ENCODE results near the gene SPAG9.
"Not testable (repeated sequence)": the region's sequence is repeated elsewhere in the genome, so short reads cannot be mapped to it uniquely, and the experiment has no call there.

The SPAG9 gene

DNA sequence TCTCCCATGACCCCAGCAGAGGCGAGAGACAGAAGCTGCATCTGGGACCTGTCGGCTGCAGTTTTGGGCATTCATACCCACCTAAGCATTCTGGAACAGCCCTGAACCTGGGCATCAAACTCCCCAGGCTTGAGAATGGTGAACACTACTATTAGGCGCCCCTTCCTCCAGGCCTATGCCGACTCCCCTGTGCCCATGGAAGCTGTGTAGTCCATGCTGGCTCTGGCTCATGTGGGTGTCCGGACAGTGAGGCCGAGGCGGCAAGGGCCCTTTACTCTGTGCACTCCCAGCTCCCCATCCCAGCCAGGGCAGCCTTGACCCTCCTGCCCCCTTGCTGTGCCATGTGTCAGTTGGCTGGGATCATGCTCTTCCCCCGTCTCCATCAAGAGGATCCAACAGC, 165.5 kb downstream of the SPAG9 start:
- no peak for FAIRE-seq

DNA sequence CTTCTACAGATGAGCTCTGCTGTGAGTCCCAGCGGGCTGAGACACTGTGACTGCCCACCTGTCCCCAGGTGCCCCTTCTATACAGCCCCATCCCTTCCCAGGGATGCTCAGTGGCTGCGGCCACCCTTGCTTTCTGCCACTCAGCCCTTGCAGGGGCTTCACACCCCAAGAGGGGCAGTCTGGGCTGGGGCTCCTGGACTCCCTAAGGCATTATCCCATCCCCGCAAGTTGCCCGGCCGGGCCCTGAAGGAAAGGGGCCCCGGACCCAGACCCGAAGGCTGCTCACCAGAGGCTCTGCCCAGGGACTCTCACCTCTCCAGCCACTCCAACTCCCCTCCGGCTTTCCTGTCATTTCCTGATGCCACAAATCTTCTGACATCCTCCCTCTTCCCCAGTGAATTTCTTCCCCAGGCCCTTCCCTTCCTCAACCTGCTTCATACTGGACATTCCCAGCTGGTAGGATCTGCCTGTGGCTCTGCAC, 166.0 kb downstream of the SPAG9 start:
- FAIRE-seq (no peak), DNase-seq (ENCODE audit: low spot score) (no peak)

More for the DNA sequence above, 165.5 kb downstream of the SPAG9 start:
- DNase-seq (ENCODE audit: low spot score), result no peak

DNA sequence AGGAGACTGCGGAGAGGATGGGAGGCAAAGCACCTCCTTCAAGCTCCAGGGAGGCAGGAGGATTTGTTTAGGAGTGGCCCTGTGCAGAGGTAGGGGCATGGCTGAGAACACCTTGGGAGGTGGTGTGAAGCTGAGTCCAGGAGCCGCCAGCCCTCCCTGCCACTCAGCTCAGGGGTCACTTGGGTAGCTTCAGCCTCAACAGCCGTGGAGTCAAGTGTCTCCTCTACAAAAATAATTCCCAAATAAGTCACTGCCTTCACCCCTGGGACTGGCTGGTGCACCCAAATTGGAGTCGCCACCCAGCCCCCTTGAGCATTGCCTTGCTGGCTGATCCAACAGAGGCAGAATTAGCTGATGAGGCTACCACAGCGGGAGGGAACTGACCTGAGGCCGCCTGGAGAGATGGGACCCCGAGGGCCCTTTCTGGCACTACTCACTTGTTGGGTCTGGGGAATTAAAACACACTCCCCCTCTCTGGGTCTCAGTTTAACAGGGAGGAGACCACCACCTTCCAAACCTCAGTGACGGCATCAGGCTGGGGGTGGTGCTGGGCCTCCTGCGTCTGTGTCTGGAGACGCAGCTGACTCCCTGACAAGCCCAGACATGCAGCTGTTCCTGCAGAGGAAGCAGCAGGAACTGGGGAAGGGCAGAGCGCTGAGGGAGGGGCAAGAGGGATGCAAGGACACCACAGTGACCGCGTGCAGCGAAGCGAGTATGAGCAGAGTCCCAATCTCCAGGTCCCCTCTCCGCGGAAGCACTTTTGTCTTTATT, 166.7 kb downstream of the SPAG9 start:
- peak; percentile 88 for DNase-seq (ENCODE audit: low spot score)
- FAIRE-seq, result no peak

DNA sequence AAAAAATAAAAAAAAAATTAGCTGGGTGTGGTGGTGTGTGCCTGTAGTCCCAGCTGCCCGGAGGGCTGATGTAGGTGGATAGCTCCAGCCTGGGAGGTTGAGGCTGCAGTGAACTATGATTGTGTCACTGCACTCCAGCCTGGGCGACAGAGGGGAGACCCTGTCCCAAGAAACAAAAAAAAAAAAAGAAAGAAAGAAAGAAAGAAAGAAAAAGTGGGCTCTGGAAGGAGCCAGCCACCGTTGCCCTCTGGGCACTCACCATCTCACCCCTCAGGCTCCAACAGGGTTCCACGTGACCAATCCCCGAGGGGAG, 167.2 kb downstream of the SPAG9 start:
- DNase-seq (ENCODE audit: low spot score), result no peak
- FAIRE-seq, result no peak

DNA sequence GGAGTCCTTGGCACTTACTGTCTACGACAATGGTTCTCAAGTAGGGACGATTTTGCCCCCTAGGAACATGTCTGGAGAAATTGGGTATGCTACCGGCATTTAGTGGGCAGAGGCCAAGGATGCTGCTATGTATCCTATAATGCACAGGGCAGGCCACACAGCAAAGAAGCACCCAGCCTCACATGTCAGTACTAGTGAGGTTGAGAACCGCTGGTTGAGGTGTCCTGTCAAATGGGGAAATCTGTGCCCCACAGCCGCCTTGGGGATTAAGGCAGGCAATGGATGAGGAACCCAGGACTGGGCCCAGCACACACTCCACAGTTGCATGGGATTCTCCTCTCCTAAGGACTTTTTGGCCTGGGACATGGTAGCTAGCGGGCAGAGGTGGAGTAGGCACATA, 167.8 kb downstream of the SPAG9 start:
- DNase-seq (ENCODE audit: low spot score) (no peak), FAIRE-seq (peak; percentile 5)

DNA sequence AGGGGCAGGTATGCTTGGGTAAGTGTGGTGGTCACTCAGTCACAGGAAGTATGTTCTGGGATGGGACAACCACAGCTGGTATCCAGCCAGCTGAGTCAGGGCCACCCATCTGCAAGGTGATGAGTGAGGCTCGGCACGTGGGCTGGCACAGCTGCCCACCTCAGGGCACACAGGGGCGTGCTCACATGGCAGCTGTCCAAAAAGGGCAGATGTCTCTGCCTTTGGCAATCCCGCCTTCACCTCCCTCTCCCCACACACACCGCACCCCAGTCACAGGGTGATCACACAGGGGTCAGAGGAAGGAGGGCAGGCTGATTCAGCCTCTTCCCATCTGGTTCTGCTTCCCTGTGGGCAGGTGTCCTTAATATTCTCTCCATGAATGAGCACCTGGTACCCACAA, 168.7 kb downstream of the SPAG9 start:
- FAIRE-seq (peak; percentile 98), DNase-seq (ENCODE audit: low spot score) (peak; percentile 86)

DNA sequence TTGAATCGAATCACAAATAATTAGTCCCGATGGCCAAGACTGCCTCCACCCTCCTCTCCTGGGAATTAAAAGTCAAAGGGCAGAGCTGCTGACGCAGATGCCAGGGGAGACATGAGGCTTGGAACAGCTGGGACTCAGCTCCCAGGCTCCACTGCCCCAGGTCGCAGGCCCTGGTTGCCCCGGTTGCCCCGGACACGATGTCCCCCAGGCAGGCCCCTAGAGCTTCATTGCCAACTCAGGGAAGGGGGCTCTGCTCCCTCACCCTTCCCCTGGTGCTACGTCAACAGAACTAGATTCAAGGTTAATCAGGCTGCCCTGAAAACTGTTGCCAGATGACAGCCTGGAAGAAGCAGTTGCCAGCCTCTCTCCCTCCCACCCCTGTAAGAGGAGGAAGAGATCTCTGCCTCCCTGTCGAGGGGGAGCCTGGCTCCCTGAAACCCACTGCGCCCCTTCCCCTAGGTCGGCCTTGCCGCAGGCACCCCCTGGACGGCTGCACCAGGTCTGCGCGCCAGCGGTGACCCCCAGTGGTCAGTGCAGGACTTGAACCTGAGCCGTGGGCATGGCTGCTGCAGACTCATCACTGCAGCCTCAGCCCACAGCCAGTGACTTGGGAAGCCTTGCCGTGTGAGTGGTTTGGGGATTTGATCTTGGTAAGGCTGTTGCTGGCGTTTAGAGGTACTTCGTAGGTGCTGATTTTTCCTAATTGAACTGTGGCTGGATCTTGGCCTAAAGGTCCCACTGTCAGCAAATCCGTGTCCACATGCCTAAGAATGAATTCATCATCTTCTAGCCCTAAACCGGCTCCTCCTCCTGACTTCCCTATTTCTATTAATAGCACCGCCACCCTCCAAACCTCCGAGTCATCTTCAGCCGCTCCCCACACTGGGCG, 170.4 kb downstream of the SPAG9 start:
- peak; percentile 92 for DNase-seq (ENCODE audit: low spot score)
- FAIRE-seq, result peak; percentile 88

DNA sequence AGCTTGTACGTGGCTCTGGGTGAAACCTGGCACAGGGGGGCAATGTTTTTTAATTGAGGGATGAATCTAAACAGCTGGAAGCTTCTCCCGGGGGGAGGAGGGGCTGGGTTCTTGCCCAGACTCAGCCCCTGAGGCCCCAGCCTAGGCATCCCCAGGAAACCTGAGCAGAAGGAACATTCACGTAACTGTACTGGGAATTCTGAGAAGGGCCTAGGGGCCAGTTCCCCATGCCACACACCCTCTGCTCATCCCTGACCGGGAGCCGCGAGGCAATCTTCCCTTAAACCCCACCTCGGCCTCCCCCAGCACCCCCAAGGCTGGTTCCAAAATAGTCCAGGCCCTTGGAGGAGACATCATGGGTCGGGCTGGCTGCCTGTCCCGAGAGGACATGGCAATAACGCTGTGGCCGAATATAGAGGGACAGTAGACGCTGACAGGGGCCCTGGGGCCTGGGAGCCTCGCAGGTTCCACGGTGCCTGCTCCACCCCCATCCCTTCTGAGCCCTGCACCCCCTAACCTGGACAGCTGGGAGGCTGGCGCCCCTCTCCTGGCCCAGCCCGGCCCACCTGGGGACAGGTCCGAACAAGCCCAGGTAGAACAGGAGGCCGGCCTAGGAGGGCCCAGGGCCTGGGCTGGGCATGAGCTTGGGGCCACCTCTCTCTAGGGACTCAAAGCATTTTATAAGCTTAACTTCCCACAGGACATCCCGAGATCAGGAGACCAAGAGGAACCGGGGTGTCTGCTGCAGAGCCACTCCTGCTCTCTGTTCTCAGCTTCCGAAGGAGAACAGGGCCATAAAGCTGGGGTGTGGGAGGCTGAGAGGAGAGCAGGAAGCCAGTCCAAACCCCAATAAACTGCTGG, 171.3 kb downstream of the SPAG9 start:
- FAIRE-seq, result no peak
- no peak for DNase-seq (ENCODE audit: low spot score)

DNA sequence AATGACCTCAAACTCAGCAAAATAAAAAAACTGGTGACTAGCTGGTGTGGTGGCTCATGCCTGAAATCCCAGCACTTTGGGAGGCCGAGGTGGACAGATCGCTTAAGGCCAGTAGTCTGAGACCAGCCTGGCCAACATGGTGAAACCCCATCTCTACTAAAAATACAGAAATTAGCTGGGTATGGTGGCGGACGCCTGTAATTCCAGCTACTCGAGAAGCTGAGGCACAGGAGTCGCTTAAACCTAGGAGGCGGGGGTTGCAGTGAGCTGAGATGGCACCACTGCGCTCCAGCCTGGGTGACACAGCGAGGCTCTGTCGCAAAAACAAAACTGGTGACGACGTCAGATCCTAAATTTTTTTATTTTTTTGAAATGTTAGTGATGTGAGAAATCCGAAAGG, 172.0 kb downstream of the SPAG9 start:
- FAIRE-seq, result no peak
- no peak for DNase-seq (ENCODE audit: low spot score)

DNA sequence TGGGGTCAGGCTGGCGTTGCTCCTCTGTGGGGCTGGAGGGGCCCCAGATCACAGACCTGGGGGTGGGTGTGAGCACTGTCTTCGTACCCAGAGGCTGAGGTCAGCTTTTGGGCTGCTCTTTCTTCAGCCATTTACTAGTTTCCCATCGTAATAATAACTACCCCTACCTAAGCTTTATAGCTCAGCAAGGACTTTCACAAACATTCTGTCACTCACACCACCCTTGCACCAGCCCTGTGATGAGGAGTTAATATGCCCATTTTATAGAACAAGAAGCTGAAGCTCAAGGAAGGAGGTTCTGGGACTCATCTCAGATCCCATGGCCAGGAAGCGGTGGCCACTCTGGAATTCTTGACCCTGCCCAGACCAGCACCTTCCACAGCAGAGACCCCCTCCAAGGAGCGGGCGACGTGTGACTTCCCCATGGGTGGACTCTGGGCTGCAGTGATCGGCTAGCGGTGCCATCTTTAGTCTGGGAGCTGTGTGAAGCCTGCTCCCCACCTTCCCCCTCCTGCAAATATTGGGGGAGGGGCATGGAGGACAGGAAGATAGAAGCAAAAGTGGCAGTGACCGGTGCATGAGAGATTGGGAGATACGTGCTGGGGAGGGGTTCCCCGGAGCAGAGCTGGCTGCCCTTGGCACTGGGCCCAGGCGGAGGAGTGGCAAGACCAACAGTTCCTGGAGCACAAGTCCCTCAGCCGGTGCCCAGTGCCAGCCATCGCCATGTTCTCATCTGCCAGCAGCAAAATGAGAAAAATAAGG, 172.7 kb downstream of the SPAG9 start:
- FAIRE-seq (no peak), DNase-seq (ENCODE audit: low spot score) (no peak)

DNA sequence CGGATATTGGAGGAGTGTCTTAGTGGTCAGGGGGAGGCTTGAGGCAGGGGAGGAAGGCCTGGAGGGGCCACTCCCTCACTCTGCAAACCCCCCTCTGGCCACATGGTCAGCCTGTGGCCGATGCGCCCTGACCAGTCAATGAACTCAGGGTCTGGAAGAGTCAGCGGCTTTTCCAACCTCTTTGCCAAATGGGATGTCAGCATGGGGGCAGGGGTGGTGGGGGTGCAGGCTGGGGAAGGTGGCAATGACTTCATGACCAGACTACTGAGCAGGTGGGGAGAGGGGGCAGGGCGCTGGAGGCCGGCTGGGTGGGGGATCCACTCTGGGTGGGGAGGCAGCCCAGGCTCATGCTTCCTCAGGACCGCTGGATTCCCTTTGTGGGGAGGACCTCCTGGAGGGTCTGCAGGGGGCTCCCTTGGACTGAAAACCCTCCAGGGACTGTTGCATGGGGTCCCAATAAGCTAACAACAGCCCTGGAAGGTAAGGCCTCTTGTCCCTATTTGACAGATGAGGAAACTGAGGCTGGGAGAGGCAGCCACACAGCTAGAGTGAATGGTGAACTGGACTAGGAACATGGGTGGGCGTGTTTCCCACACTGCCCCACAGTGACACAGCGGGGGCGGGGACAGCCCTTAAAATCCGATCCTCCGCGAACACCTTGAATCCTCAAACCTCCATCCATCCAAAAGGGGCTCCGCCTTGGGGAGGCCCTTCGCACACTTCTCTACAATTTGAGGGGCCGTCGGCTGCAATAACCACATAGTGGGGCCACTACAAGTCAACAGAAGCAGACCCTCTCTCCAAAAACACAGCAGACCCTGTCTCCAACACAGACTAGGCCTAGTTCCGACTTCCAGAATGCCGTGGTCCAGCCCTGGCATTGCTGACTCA, 173.5 kb downstream of the SPAG9 start:
- DNase-seq (ENCODE audit: low spot score) (no peak), FAIRE-seq (no peak)

DNA sequence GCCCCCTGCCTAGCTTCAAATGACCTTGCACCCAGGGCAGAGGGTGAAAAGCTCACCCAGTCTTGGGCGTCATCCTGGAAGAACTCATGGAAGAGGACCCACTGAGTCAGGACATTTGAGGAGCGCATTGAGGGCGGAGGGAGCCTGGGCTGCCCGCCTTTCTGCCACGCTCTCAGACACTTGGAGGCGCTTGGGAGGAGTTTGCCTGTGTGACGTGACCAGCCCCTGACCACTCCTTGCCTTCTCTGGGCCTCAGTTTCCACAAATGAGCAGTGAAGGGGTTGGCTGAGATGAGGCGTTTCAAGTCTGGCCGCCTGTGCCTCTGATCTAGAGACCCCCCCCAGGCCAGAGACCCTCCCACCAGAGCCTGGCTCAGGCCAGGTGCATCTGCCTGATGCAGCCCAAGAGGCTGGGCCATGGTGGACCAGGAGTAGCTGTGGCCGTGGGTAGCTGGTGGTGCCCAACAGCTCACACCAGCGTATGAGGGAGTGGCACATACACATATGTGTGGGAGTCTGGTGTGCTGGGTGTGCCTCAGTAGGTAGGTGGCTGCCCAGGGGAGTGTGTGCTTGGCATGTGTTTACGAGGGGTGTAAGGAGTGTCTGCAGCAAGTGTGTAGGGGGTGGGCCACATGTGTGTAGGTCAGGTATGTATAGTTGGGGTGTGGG, 174.3 kb downstream of the SPAG9 start:
- DNase-seq (ENCODE audit: low spot score) (no peak), FAIRE-seq (no peak)

DNA sequence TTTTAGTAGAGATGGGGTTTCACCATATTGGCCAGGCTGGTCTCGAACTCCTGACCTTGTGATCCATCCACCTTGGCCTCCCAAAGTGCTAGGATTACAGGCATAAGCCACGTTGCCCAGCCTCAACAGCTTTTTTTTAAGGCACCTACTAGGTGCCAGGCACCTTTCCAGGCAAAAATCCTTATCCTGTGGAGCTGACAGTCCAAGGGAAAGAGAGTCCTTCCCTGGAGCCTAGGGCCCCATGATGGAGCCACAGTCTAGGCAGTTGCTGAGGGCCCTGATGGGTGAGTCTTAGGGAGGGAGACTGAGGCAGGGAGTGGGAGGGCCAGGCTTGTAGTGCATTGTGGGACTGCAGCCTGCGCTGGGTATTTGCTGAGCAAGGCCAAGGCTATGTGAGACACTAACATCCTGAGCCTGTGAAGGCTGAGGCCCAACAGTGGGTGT, 174.9 kb downstream of the SPAG9 start:
- DNase-seq (ENCODE audit: low spot score) (no peak), FAIRE-seq (no peak)

DNA sequence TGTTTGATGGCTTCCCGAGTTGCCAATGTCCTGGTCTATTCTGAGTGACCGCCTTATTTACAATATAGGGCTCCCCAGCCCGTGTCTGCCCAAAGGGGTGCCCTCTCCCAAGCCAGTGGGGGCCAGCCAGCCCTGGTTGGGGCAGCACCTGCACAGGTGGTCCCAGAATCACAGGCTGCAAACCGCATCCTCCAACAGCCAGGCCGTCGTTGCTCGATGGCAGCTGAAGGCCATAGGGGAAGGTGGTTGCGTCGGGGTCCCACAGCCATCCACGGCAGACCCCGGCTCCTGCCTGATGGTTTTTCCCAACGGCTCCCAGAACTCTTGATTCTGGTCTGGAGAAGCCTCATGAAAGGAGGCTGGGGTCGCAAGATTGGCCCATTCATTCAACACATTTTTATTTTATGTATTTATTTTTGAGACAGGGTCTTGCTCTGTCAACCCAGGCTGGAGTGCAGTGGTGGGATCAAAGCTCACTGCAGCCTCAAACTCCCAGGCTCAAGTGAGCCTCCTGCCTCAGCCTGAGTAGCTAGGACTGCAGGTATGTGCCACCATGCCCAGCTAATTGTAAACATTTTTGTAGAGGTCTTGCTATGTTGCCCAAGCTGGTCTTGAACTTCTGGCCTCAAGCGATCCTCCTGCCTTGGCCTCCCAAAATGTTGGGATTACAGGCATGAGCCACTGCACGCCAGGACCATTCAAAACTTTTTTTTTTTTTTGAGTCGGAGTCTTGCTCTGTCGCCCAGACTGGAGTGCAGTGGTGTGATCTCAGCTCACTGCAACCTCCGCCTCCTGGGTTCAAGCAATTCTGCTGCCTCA, 175.6 kb downstream of the SPAG9 start:
- FAIRE-seq, result no peak

DNA sequence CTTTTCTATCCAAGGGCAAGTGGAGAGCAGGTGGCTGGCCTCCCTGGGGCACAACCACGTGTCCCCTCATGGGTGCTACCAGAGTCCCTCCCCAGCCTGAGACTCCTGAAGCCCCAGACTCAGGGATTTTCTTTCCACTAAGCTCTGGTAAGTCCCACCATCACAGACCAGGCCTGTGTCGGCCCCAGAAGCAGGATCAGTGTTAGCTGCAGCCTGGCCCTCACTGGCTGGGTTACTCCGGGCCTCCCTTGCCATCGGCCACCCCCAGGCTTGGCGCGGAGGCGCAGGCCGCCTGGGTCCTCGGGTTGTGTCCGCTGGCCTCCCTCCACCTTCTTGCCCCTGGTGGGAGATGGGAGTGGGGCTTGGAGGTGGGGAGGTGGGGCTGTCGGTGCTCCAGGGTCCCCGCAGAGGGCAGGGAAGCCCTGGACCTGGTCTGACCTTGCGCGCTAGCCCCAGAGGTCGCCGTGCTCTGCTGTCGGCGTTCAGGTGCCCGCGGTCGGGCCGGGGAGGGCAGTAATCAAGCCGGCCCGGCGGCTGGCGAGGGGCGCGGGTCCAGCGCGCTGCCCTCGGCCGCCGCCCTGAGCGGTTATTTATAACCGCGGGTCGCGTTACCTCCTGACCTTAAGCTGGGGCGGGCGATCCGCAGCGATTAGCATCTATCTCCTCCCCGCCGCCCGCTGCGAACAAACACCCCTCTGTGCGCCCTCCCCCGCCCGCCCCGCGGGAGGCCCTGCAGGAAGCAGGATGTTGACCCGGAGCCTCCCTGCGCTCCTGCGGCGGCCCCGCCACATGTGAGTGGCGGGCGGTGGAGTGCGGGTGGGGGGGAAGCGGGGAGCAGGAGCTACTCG, 176.4 kb downstream of the SPAG9 start:
- no peak for FAIRE-seq
- DNase-seq (ENCODE audit: low spot score), result peak; percentile 87

More for the DNA sequence above, 175.6 kb downstream of the SPAG9 start:
- no peak for DNase-seq (ENCODE audit: low spot score)

DNA sequence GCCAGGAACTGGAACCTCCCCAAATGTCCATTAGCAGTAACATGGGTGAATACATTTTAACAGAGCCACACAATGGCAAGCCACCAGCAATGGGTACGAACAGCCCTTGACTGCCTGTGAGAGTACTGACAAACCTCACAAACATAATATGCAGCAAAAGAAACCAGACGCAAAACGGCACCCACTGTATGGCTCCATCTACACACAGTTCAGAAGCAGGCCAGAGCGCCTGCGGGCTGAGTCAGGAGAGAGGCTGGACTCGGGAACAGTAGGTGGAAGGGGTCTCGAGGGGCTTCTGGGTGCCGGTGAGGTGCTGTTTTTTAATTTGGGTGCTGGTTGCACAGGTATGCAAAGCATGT, 177.1 kb downstream of the SPAG9 start:
- no peak for FAIRE-seq
- DNase-seq (ENCODE audit: low spot score), result no peak

DNA sequence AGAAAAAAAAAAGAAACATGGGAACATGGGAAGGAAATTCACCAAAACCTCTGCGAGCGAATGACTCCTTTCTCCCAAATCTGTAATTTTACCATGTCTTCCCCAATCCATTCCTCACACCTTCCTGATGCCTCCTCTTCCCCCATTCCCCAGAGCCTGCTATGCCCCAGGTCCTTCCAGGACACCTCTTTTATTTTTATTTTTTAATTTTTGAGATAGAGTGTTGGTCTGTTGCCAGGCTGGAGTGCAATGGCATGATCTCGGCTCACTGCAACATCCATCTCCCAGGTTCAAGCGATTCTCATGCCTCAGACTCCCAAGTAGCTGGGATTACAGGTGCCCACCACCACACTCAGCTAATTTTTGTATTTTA, 179.0 kb downstream of the SPAG9 start:
- not testable (repeated sequence) for DNase-seq (ENCODE audit: low spot score); FAIRE-seq

Data from urothelium cell line (cell line).